Posterior cingulate gyrus (tissue), 11 donors: Measurements from ENCODE around the gene POLA1.
"Not testable (repeated sequence)": the region's sequence is repeated elsewhere in the genome, so short reads cannot be mapped to it uniquely, and the experiment has no call there.

ENCODE experiments used
- DNase-seq, 10 donors: peaks; one replicate each; pipeline versions ENCODE4 v3.0.0 to v3.0.0-alpha.2; 2020 to 2021; ENCODE audit warnings: mixed read lengths in 3 of 10
- intact Hi-C: fragments of 100-400 bp; cut with DNase I; formaldehyde crosslinking; loops from one replicate; pipeline ENCODE4 v1.15.1; 2023

The POLA1 gene

GRCh38 chrX:24693453-24694202 lies at the start of gene POLA1:
Gene POLA1 (plus strand): TSS chrX:24693918. CDS start chrX:24693962, 44 bp downstream.
- peak; percentile 87 to 98 (median 90) for DNase-seq
- intact Hi-C loops: no loop called here

GRCh38 chrX:24646006-24646405 lies 47.7 kb upstream of the POLA1 start:
- intact Hi-C loops: no loop called here
- no peak for DNase-seq

- DNase-seq: peak in 3 of 10 donors; percentile 3 to 58 (median 24)
- intact Hi-C loops: no loop called here
Observed at GRCh38 chrX:24646745-24647182, 47.0 kb upstream of the POLA1 start.

- peak; percentile 42 to 94 (median 64) for DNase-seq
- intact Hi-C loops: no loop called here
Observed at GRCh38 chrX:24647257-24648058, 46.3 kb upstream of the POLA1 start, which contains the start of gene PCYT1B. Gene PCYT1B (minus strand): TSS chrX:24647347. CDS start chrX:24647105, 242 bp downstream.

GRCh38 chrX:24648495-24648894 lies 45.2 kb upstream of the POLA1 start:
- intact Hi-C loops: no loop called here
- no peak for DNase-seq

- intact Hi-C loops: no loop called here
- no peak for DNase-seq
Observed at GRCh38 chrX:24651783-24652182, 41.9 kb upstream of the POLA1 start.

GRCh38 chrX:24655679-24656078 lies 38.0 kb upstream of the POLA1 start:
- intact Hi-C loops, DNase-seq: not testable (repeated sequence)

- no peak for DNase-seq
- intact Hi-C loops: no loop called here
Observed at GRCh38 chrX:24657671-24658386, 35.9 kb upstream of the POLA1 start.

GRCh38 chrX:24658421-24658820 lies 35.3 kb upstream of the POLA1 start:
- intact Hi-C loops: no loop called here
- DNase-seq: no peak

GRCh38 chrX:24659106-24659505 lies 34.6 kb upstream of the POLA1 start:
- no peak for DNase-seq

GRCh38 chrX:24659646-24660045 lies 34.1 kb upstream of the POLA1 start:
- intact Hi-C loops: no loop called here
- DNase-seq: no peak

More at GRCh38 chrX:24659106-24659505, 34.6 kb upstream of the POLA1 start:
- intact Hi-C loops: no loop called here

- intact Hi-C loops: no loop called here
- no peak for DNase-seq
Observed at GRCh38 chrX:24661292-24661691, 32.4 kb upstream of the POLA1 start.

GRCh38 chrX:24662352-24662751 lies 31.4 kb upstream of the POLA1 start:
- intact Hi-C loops: no loop called here
- no peak for DNase-seq

GRCh38 chrX:24668111-24668510 lies 25.6 kb upstream of the POLA1 start:
- intact Hi-C loops: no loop called here
- no peak for DNase-seq

GRCh38 chrX:24672701-24673190 lies 21.0 kb upstream of the POLA1 start:
- intact Hi-C loops: no loop called here
- peak in 6 of 10 donors; percentile 14 to 91 (median 36) for DNase-seq

- intact Hi-C loops: no loop called here
- DNase-seq: no peak
Observed at GRCh38 chrX:24673424-24673823, 20.3 kb upstream of the POLA1 start.

GRCh38 chrX:24676403-24677024 lies 17.2 kb upstream of the POLA1 start:
- DNase-seq: no peak
- intact Hi-C loops: no loop called here

- DNase-seq: no peak
- intact Hi-C loops: no loop called here
Observed at GRCh38 chrX:24682739-24683432, 10.8 kb upstream of the POLA1 start.

- intact Hi-C loops: no loop called here
- DNase-seq: no peak
Observed at GRCh38 chrX:24684048-24684447, 9.7 kb upstream of the POLA1 start.

- intact Hi-C loops: no loop called here
- no peak for DNase-seq
Observed at GRCh38 chrX:24692305-24692704, 1.4 kb upstream of the POLA1 start.
